Mesenchymal stem cell (in vitro differentiated cells and primary cell): ENCODE results near the gene FOXN3.
"Not testable (repeated sequence)": the region's sequence is repeated elsewhere in the genome, so short reads cannot be mapped to it uniquely, and the experiment has no call there.

Experiments
- DNase-seq: peaks from one replicate; pipeline ENCODE4 v3.0.0-alpha.2; 2013
- H2AFZ ChIP-seq: one replicate; pipeline ENCODE4 v1.6.1; 2013; ENCODE audit warnings: low read depth, mild to moderate bottlenecking, control low read depth, inconsistent platforms, low read length, moderate library complexity
- H2AK5ac ChIP-seq: 2 replicates; pipeline ENCODE4 v1.6.1; 2013; ENCODE audit warnings: low read length, moderate library complexity, mild to moderate bottlenecking, inconsistent platforms; ENCODE audit not compliant: severe bottlenecking
- H2BK120ac ChIP-seq: one replicate; pipeline ENCODE4 v1.6.1; 2013; ENCODE audit warnings: low read depth, mild to moderate bottlenecking, inconsistent platforms, low read length, moderate library complexity
- H2BK12ac ChIP-seq, 2 experiments: one replicate each; pipeline ENCODE4 v1.6.1; 2013; ENCODE audit warnings: inconsistent platforms in 2 of 2, low read length in 2 of 2, mild to moderate bottlenecking in 2 of 2, moderate library complexity in 2 of 2, control low read depth in 1 of 2
- H2BK15ac ChIP-seq: one replicate; pipeline ENCODE4 v1.6.1; 2013; ENCODE audit warnings: mild to moderate bottlenecking, low read depth, inconsistent platforms; ENCODE audit not compliant: poor library complexity, severe bottlenecking
- H2BK5ac ChIP-seq: 2 replicates; pipeline ENCODE4 v1.6.1; 2013; ENCODE audit warnings: low read depth, mild to moderate bottlenecking, low read length, control low read depth, inconsistent platforms; ENCODE audit not compliant: poor library complexity, severe bottlenecking
- H3K14ac ChIP-seq, 2 experiments: one replicate each; pipeline ENCODE4 v1.6.1; 2013; ENCODE audit warnings: inconsistent platforms in 2 of 2, low read length in 2 of 2, control low read depth in 1 of 2, mild to moderate bottlenecking in 1 of 2, moderate library complexity in 1 of 2
- H3K18ac ChIP-seq, 2 experiments: one replicate each; pipeline ENCODE4 v1.6.1; 2013; ENCODE audit warnings: inconsistent platforms in 2 of 2, low read length in 2 of 2, control low read depth in 1 of 2, low read depth in 1 of 2, mild to moderate bottlenecking in 1 of 2
- H3K23ac ChIP-seq, 2 experiments: one replicate each; pipeline ENCODE4 v1.6.1; 2013; ENCODE audit warnings: inconsistent platforms in 2 of 2, low read length in 2 of 2, mild to moderate bottlenecking in 2 of 2, moderate library complexity in 2 of 2, control low read depth in 1 of 2
- H3K27ac ChIP-seq: 2 replicates; pipeline ENCODE4 v1.5.1; 2013; ENCODE audit warnings: mild to moderate bottlenecking, moderate library complexity, low read length, control low read depth, inconsistent platforms; ENCODE audit not compliant: poor library complexity, severe bottlenecking
- H3K27me3 ChIP-seq, 2 experiments: 2 replicates each; pipeline versions ENCODE4 v1.6.1 to v1.7.0; 2013; ENCODE audit warnings: low read length in 2 of 2, mild to moderate bottlenecking in 2 of 2, moderate library complexity in 2 of 2, control low read depth in 1 of 2, inconsistent platforms in 1 of 2; ENCODE audit not compliant: control insufficient read depth in 1 of 2, insufficient read depth in 1 of 2
- H3K36me3 ChIP-seq, 2 experiments: 2 replicates each; pipeline versions ENCODE4 v1.6.1 to v1.7.0; 2013; ENCODE audit warnings: low read length in 2 of 2, control low read depth in 1 of 2, inconsistent platforms in 1 of 2, low read depth in 1 of 2, mild to moderate bottlenecking in 1 of 2; ENCODE audit not compliant: insufficient read depth in 2 of 2, control insufficient read depth in 1 of 2
- H3K4ac ChIP-seq, 2 experiments: one replicate each; pipeline ENCODE4 v1.6.1; 2013; ENCODE audit warnings: inconsistent platforms in 2 of 2, low read length in 2 of 2, mild to moderate bottlenecking in 2 of 2, moderate library complexity in 2 of 2, control low read depth in 1 of 2, low read depth in 1 of 2
- H3K4me1 ChIP-seq: 2 replicates; pipeline ENCODE4 v1.6.1; 2013; ENCODE audit warnings: low read depth, low read length, control low read depth; ENCODE audit not compliant: control insufficient read depth, insufficient read depth
- H3K4me2 ChIP-seq: 2 replicates; pipeline ENCODE4 v1.6.1; 2013; ENCODE audit warnings: low read length, mild to moderate bottlenecking, inconsistent platforms; ENCODE audit not compliant: poor library complexity, severe bottlenecking
- H3K4me3 ChIP-seq, 2 experiments: 2 replicates each; pipeline versions ENCODE4 v1.5.1 to v1.7.0; 2013; ENCODE audit warnings: low read length in 2 of 2, mild to moderate bottlenecking in 2 of 2, control low read depth in 1 of 2, low read depth in 1 of 2; ENCODE audit not compliant: insufficient read depth in 1 of 2
- H3K79me1 ChIP-seq: replicated peaks from 2 replicates; pipeline ENCODE4 v1.6.1; 2013; ENCODE audit warnings: mild to moderate bottlenecking, control low read depth, low read length, inconsistent platforms; ENCODE audit not compliant: poor library complexity, severe bottlenecking
- H3K9ac ChIP-seq: 2 replicates; pipeline ENCODE4 v1.7.0; 2013; ENCODE audit warnings: mild to moderate bottlenecking, low read length, moderate library complexity
- H3K9me3 ChIP-seq: 2 replicates; pipeline ENCODE4 v1.7.0; 2013; ENCODE audit warnings: mild to moderate bottlenecking, low read length; ENCODE audit not compliant: control insufficient read depth
- H4K8ac ChIP-seq: one replicate; pipeline ENCODE4 v1.6.1; 2013; ENCODE audit warnings: inconsistent platforms, mild to moderate bottlenecking, low read length, moderate library complexity
- H4K91ac ChIP-seq: one replicate; pipeline ENCODE4 v1.6.1; 2013; ENCODE audit warnings: mild to moderate bottlenecking, low read length, inconsistent platforms
- WGBS: methylation state at CpG from one replicate; pipeline ENCODE4 v1.1.7; 2013; ENCODE audit warnings: mixed read lengths; 5-methylcytosine and 5-hydroxymethylcytosine counted together

Gene FOXN3

GRCh38 chr14:89117012-89117411, 300.0 kb downstream of the FOXN3 start:
- WGBS = 87% methylated on average over 5 of the region's 5 CpGs

DNA sequence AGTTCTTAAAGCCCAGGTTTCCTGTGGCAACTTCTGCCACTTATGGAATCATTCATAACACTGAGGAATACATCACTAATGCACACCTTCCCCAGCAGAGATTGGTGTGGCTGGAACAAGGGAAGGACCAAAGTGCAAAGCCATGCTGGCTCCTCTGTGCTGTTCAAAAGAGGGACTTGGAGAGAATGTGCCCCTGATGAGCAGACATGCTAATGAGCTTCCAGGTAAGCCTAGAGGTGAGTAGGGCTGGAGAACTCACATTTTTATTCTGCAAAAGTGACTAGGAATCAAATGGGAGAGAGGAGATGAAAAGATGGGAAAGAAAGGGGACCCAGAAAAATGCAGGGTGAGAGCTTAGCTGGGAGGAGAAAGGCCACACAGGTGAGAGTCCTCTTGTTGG, 302.9 kb downstream of the FOXN3 start:
- Histone ChIP-seq H3K18ac (no peak overlapping the region), H2BK12ac (no peak overlapping the region), H3K9me3 (peaks cover 2% of the 10 kb centered on the region), H3K4me1 (no peaks in the 10 kb centered on the region), H3K79me1 (no peaks in the 10 kb centered on the region), H2BK15ac (no peak overlapping the region), H2BK5ac (no peak overlapping the region), H3K27ac (no peak overlapping the region), H4K91ac (no peak overlapping the region), H3K14ac (no peak overlapping the region), H2AFZ (no peak overlapping the region), H3K4me3 (no peak overlapping the region), H3K4me2 (no peak overlapping the region), H2BK120ac (no peak overlapping the region), H3K4ac (no peak overlapping the region), H3K27me3 (peaks cover 17 to 19% of the 10 kb centered on the region in 2 experiments), H3K9ac (no peak overlapping the region), H4K8ac (no peak overlapping the region), H2AK5ac (no peak overlapping the region), H3K23ac (no peak overlapping the region), H3K36me3 (no peaks in the 10 kb centered on the region)
- no peak for DNase-seq

More at GRCh38 chr14:89117012-89117411, 300.0 kb downstream of the FOXN3 start:
- no peak overlapping the region for H3K23ac ChIP-seq
- DNase-seq = no peak
- no peak overlapping the region for H2AK5ac ChIP-seq
- H2BK15ac ChIP-seq = no peak overlapping the region
- no peaks in the 10 kb centered on the region for H3K36me3 ChIP-seq
- peaks cover 11% of the 10 kb centered on the region for H3K9me3 ChIP-seq
- H3K4me2 ChIP-seq = no peak overlapping the region
- no peak overlapping the region for H4K8ac ChIP-seq
- no peak overlapping the region for H2AFZ ChIP-seq
- H3K4me1 ChIP-seq = no peaks in the 10 kb centered on the region
- H2BK120ac ChIP-seq = no peak overlapping the region
- no peak overlapping the region for H3K4me3 ChIP-seq
- H3K79me1 ChIP-seq = no peaks in the 10 kb centered on the region
- no peak overlapping the region for H4K91ac ChIP-seq
- no peak overlapping the region for H2BK12ac ChIP-seq
- no peak overlapping the region for H2BK5ac ChIP-seq
- no peak overlapping the region for H3K9ac ChIP-seq
- H3K14ac ChIP-seq = no peak overlapping the region
- H3K27ac ChIP-seq = no peak overlapping the region
- H3K27me3 ChIP-seq = peaks cover 32 to 35% of the 10 kb centered on the region in 2 experiments
- no peak overlapping the region for H3K18ac ChIP-seq
- no peak overlapping the region for H3K4ac ChIP-seq

DNA sequence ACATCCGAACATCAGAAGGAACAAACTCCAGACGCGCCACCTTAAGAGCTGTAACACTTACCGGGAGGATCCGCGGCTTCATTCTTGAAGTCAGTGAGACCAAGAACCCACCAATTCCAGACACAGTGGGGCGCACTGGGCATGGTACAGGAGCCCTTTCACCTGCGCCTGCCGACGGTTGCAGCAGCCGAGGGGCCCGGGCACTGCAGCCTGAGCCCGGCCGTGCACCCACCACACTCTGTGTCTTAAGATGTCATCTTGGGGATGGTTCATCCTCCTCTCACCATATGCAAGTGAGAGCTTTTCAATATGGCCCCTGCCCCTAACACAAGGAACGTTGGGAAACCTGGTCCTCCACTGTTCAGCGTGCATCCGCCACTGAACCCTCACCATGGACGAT, 304.3 kb downstream of the FOXN3 start:
- H2BK12ac ChIP-seq = no peak overlapping the region
- H3K27ac ChIP-seq = no peak overlapping the region
- H3K9me3 ChIP-seq = no peaks in the 10 kb centered on the region
- H2BK15ac ChIP-seq = no peak overlapping the region
- H2BK120ac ChIP-seq = no peak overlapping the region
- no peak overlapping the region for H3K4ac ChIP-seq
- H2BK5ac ChIP-seq = no peak overlapping the region
- 89% methylated on average over 18 of the region's 18 CpGs for WGBS
- H3K36me3 ChIP-seq = no peaks in the 10 kb centered on the region
- no peak overlapping the region for H4K91ac ChIP-seq
- H3K4me3 ChIP-seq = no peak overlapping the region
- H3K23ac ChIP-seq = no peak overlapping the region
- no peak overlapping the region for H2AK5ac ChIP-seq
- H3K18ac ChIP-seq = no peak overlapping the region
- no peak overlapping the region for H4K8ac ChIP-seq
- H3K9ac ChIP-seq = no peak overlapping the region
- no peaks in the 10 kb centered on the region for H3K79me1 ChIP-seq
- no peaks in the 10 kb centered on the region for H3K4me1 ChIP-seq
- no peak overlapping the region for H3K4me2 ChIP-seq
- H3K27me3 ChIP-seq = peaks cover 15% of the 10 kb centered on the region in 2 experiments
- no peak overlapping the region for H3K14ac ChIP-seq
- no peak for DNase-seq
- no peak overlapping the region for H2AFZ ChIP-seq

DNA sequence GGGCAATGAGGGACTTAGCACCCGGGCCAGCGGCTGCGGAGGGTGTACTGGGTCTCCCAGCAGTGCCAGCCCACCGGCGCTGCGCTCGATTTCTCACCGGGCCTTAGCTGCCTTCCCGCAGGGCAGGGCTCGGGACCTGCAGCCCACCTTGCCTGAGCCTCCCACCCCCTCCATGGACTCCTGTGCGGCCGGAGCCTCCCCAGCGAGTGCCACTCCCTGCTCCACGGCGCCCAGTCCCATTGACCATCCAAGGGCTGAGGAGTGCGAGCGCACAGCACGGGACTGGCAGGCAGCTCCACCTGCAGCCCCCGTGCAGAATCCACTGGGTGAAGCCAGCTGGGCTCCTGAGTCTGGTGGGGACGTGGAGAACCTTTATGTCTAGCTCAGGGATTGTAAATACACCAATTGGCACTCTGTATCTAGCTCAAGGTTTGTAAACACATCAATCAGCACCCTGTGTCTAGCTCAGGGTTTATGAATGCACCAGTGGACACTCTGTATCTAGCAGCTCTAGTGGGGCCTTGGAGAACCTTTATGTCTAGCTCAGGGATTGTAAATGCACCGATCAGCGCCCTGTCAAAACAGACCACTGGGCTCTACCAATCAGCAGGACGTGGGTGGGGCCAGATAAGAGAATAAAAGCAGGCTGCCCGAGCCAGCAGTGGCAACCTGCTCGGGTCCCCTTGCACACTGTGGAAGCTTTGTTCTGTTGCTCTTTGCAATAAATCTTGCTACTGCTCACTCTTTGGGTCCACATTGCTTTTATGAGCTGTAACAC, 305.1 kb downstream of the FOXN3 start:
- not testable (repeated sequence) for H3K9ac ChIP-seq, H3K14ac ChIP-seq, H3K4ac ChIP-seq, H4K91ac ChIP-seq, H3K9me3 ChIP-seq, H2AFZ ChIP-seq, H2BK120ac ChIP-seq, H3K23ac ChIP-seq, H3K4me3 ChIP-seq, DNase-seq, H3K4me1 ChIP-seq, H3K4me2 ChIP-seq, H3K27ac ChIP-seq, H3K18ac ChIP-seq, H2AK5ac ChIP-seq, H2BK15ac ChIP-seq, H2BK5ac ChIP-seq, H4K8ac ChIP-seq, H2BK12ac ChIP-seq, H3K36me3 ChIP-seq, H3K79me1 ChIP-seq
- peaks cover 13 to 15% of the 10 kb centered on the region in 2 experiments for H3K27me3 ChIP-seq
- WGBS = 89% methylated on average over 16 of the region's 25 CpGs
